Measurements from ENCODE around the gene NXPE1.
"Not testable (repeated sequence)": the region's sequence is repeated elsewhere in the genome, so short reads cannot be mapped to it uniquely, and the experiment has no call there.

GRCh38 chr11:114608605-114609004 is 48.9 kb upstream of the NXPE1 start:
- TF ChIP-seq CTCF, POLR2A (IDR thresholded peaks at IDR 0.05): not testable (repeated sequence)
